UCSD-AML1 (cell line): ENCODE results near the gene RRP36.
"Not testable (repeated sequence)": the region's sequence is repeated elsewhere in the genome, so short reads cannot be mapped to it uniquely, and the experiment has no call there.

Experiments used
- DNase-seq: peaks from one replicate; lab custom pipeline; 2025; ENCODE audit not compliant: unreplicated experiment; lab: John Stamatoyannopoulos, UW

The RRP36 gene

GRCh38 chr6:43021270-43022047, at the start of gene RRP36:
Gene RRP36, plus strand, starts transcription at chr6:43021623. Its CDS starts 32 bp downstream, at chr6:43021655.
- peak; percentile 78 for DNase-seq

GRCh38 chr6:42971746-42972327, 49.6 kb upstream of the RRP36 start:
- no peak for DNase-seq

GRCh38 chr6:42973926-42974325, 47.5 kb upstream of the RRP36 start:
- DNase-seq = no peak

GRCh38 chr6:42974919-42975505, 46.4 kb upstream of the RRP36 start:
- DNase-seq = no peak

- no peak for DNase-seq
Observed at GRCh38 chr6:42978487-42978838, 43.0 kb upstream of the RRP36 start.

GRCh38 chr6:42978839-42979522, 42.4 kb upstream of the RRP36 start, which contains the start of gene PEX6:
Gene PEX6, minus strand, starts transcription at chr6:42979181. Its CDS starts 31 bp downstream, at chr6:42979150.
- DNase-seq = peak; percentile 91

- no peak for DNase-seq
Observed at GRCh38 chr6:42979523-42980177, 41.8 kb upstream of the RRP36 start.

GRCh38 chr6:42981836-42982235, 39.6 kb upstream of the RRP36 start:
- DNase-seq = no peak

- DNase-seq = peak; percentile 96
Observed at GRCh38 chr6:42984001-42984923, 37.2 kb upstream of the RRP36 start, which contains the start of gene PPP2R5D. Gene PPP2R5D, plus strand, starts transcription at chr6:42984570. Its CDS starts 108 bp downstream, at chr6:42984678.

- DNase-seq = no peak
Observed at GRCh38 chr6:42984924-42985475, 36.4 kb upstream of the RRP36 start.

GRCh38 chr6:42987533-42988451, 33.6 kb upstream of the RRP36 start:
- no peak for DNase-seq

- DNase-seq = no peak
Observed at GRCh38 chr6:42988486-42989020, 32.9 kb upstream of the RRP36 start.

- DNase-seq = no peak
Observed at GRCh38 chr6:42989923-42990322, 31.5 kb upstream of the RRP36 start.

- DNase-seq = no peak
Observed at GRCh38 chr6:42993445-42993844, 28.0 kb upstream of the RRP36 start.

- no peak for DNase-seq
Observed at GRCh38 chr6:42996513-42996912, 24.9 kb upstream of the RRP36 start.

- not testable (repeated sequence) for DNase-seq
Observed at GRCh38 chr6:42998205-42998604, 23.2 kb upstream of the RRP36 start.

- no peak for DNase-seq
Observed at GRCh38 chr6:43001843-43002242, 19.6 kb upstream of the RRP36 start.

- no peak for DNase-seq
Observed at GRCh38 chr6:43005844-43006243, 15.6 kb upstream of the RRP36 start.
